Epithelial cell of proximal tubule (primary cell): ENCODE results near the gene RAB11B. TPM values are rescaled to one million over a fixed set of nuclear protein-coding genes. Genes with fewer than 3 reads are reported as not detected.
"Not testable (repeated sequence)": the region's sequence is repeated elsewhere in the genome, so short reads cannot be mapped to it uniquely, and the experiment has no call there.

ENCODE experiments used
- DNase-seq: peaks from one replicate; pipeline ENCODE4 v3.0.0-alpha.2; 2011; ENCODE audit warnings: low read depth
- H3K4me3 ChIP-seq: 2 replicates; pipeline ENCODE4 v1.5.1; 2011; ENCODE audit warnings: low read depth, mild to moderate bottlenecking, low read length
- total RNA-seq: library from RNA; depleted of rRNA; stranded (reverse); fragments of >200 nt; gene quantifications from 2 replicates; pipeline ENCODE4 v1.2.3, GENCODE V29; 2015
- TF ChIP-seq, protein P1 (sequence below): conservative IDR thresholded peaks from 2 replicates; pipeline ENCODE4 v1.5.1; 2012; ENCODE audit warnings: low read depth, mild to moderate bottlenecking, low read length

The RAB11B gene
- total RNA-seq, 1 donor from 2014 or later: 23.3 TPM

DNA sequence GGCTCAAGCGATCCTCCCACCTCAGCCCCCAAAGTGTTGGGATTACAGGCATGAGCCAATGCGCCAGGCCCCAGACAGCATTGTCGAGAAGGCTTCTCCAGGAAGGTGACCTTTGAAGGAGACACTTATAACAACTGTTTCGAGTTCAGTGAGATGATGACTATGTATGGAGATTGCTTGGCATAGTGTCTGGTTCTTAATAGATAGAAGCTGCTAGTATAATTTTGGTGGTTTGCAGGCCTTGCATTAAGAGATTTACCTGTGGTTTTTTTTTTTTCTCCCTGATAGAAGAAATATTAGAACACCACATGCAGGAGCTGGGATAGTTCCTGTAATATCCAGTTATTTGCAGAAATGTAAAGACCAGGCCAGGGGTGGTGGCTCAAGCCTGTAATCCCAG is 26.6 kb downstream of the RAB11B start:
- TF ChIP-seq, protein P1, sequence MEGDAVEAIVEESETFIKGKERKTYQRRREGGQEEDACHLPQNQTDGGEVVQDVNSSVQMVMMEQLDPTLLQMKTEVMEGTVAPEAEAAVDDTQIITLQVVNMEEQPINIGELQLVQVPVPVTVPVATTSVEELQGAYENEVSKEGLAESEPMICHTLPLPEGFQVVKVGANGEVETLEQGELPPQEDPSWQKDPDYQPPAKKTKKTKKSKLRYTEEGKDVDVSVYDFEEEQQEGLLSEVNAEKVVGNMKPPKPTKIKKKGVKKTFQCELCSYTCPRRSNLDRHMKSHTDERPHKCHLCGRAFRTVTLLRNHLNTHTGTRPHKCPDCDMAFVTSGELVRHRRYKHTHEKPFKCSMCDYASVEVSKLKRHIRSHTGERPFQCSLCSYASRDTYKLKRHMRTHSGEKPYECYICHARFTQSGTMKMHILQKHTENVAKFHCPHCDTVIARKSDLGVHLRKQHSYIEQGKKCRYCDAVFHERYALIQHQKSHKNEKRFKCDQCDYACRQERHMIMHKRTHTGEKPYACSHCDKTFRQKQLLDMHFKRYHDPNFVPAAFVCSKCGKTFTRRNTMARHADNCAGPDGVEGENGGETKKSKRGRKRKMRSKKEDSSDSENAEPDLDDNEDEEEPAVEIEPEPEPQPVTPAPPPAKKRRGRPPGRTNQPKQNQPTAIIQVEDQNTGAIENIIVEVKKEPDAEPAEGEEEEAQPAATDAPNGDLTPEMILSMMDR: no peak
- DNase-seq: no peak
- no peak overlapping the region for H3K4me3 ChIP-seq

DNA sequence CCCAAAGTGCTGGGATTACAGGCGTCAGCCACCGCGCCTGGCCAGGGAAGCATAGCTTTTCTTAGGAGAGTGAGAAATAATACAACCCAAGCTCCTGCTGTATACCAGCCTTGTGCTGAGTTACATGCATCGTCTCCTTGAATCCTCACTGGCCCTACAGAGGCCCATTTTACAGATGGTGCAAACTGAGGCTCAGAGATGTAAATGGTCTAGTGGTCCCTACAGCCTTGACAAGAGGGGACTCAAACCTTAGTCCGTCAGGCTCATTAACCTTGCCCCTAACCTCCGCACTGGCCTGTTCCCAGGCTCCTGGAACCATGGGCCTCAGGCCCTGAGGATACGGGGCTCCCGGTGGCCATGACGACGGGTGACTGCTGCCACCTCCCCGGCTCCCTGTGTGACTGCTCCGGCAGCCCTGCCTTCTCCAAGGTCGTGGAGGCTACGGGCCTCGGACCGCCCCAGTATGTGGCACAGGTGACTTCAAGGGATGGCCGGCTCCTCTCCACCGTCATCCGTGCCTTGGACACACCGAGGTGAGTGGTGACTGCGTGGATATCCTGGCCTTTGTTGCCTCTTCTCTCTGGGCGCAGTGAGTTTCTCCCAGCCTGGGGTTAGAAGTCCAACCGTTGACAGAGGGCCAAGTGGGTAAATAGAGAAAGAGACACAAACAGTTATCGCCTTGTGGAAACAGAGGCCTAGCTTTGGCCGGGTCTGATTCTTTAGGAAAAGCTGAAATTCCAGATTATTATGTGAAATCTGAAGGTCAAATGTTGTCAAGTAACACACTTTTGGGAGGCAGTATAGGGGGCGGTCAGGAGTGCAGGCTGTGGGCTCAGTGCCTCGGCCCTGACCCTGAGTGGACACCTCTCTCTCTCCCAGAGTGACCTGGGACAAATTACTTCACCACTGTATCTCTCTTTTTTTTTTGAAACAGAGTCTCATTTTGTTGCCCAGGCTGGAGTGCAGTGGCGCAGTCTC is 31.6 kb downstream of the RAB11B start:
- TF ChIP-seq, protein P1: no peak
- no peak overlapping the region for H3K4me3 ChIP-seq
- DNase-seq: no peak

DNA sequence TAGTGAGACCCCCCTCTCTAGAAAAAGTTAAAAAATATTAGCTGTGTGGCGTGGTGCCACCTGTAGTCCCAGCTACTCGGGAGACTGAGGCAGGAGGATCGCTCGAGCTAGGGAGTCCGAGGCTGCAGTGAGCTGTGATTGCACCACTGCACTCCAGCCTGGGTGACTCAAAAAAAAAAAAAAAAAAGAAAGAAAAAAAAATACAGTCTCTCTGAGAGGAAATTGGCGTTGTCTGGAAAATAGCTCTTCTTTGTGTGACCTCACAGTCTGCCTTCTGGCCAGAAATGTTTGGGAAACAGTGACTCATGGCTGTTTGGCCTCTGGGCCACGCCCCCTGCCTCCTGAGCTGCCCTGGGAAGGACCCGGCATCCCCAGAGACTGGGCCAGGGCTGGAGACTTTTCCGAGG is 33.7 kb downstream of the RAB11B start:
- TF ChIP-seq, protein P1: no peak
- no peak overlapping the region for H3K4me3 ChIP-seq
- peak; percentile 81 for DNase-seq

DNA sequence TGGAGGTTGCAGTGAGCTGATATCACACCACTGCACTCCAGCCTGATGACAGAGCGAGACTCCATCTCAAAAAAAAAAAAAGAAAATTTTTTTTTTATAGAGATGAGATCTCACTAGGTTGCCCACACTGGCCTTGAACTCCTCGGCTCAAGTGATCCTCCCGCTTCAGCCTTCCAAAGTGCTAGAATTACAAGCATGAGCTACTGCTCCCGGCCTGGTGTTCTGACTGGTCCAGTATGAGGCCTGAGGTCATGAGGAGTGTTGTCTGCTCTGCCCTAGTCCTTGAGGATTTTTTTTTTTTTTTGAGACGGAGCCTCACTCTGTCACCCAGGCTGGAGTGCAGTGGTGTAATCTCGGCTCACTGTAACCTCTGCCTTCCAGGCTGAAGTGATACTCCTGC is 35.2 kb downstream of the RAB11B start:
- H3K4me3 ChIP-seq, DNase-seq: not testable (repeated sequence)

DNA sequence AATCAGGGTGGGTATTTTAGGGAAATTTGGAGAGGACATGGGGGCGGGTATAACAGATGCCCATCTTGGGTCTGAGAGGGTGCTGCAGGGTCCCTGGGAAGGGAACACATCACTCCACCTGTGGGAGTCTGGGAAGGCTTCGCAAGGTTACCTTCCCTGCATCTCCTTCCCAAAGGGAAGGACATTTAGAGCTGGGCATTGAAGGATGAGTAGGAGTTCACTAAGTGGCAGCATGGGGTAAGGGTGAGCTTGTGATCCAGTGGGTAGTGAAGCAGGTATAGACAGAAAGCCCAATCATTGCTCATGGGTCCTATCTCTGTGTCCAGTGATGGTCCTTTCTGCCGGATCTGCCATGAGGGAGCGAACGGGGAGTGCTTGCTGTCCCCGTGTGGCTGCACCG is 36.1 kb downstream of the RAB11B start:
- TF ChIP-seq, protein P1: no peak
- H3K4me3 ChIP-seq: no peak overlapping the region
- no peak for DNase-seq

DNA sequence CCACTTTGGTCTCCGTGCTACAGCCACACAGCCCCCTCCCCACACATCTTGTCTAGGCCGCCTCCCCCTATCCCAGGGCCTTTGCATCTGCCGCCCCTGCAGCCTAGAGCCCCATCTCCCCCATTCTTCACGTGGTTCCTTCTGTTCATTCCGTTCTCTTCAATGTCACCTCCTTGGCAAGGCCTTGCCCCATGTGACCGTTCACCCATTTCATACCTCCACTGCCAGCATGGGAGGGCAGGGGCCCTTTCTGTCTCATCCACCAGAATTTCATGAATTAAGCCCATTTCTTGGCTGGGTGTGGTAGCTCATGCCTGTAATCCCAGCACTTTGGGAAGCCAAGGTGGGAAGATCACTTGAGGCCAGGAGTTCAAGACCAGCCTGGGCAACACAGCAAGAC is 38.9 kb downstream of the RAB11B start:
- DNase-seq: no peak
- no peak overlapping the region for H3K4me3 ChIP-seq
- TF ChIP-seq, protein P1: no peak

DNA sequence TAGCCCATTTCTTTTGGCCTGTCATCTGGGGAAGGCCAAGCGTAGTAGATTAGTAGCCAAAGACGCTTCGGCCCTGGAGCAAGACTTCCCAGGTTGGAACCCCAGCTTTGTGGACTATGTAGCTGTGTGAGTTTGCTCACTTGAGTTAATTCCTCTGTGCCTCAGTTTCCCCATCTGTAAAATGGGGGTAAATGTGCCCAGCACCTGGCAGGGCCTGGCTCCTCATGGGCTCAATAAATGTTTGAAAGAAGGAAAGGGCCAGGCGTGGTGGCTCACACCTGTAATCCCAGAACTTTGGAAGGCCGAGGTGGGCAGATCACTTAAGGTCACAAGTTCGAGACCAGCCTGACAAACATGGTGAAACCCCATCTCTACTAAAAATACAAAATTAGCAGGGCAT is 39.7 kb downstream of the RAB11B start:
- TF ChIP-seq, protein P1: no peak
- no peak for DNase-seq
- H3K4me3 ChIP-seq: no peak overlapping the region
